Nucleus accumbens (tissue), 56 donors: ENCODE results near the gene HSDL2.
"Not testable (repeated sequence)": the region's sequence is repeated elsewhere in the genome, so short reads cannot be mapped to it uniquely, and the experiment has no call there.

Experiments used
- DNase-seq, 56 donors: peaks; one replicate each; lab custom pipeline; 2025; lab: John Stamatoyannopoulos, UW

Gene HSDL2

GRCh38 chr9:112489876-112490666 lies 110.2 kb downstream of the HSDL2 start:
- DNase-seq = peak in 1 of 56 donors; percentile 3

DNA sequence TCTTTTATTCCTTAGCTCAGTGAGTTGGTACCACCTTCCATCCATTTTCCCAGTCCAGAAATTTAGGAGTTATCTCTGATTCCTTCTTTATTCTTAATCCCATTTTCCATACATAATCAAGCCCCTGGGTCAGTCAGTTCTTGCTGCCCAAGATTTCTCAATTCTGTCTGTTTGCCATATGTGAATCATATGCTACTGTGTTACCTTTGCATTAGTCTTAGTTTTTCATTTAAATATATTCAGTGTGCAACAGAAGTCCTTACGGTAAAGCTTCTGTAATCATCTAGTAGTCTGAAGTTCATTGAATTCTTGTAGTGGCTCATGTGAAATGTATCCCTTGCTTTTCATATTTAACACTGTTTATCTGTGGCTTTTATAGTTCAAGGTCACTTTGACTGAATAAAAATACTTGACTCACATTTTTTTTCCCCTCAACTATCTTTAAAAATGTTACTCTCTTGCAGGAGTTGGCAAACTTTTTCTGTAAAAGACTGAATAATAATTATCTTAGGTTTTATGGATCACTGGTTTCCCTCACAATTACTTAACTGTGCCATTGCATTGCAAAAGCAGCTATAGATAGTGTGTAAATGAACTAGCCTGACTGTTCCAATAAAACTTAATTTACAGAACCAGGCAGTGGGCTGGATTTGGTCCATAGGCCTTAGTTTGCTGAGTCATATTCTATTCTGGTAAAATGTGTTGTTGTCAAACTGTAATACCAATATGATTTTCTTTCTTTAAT lies 113.7 kb downstream of the HSDL2 start:
- no peak for DNase-seq

DNA sequence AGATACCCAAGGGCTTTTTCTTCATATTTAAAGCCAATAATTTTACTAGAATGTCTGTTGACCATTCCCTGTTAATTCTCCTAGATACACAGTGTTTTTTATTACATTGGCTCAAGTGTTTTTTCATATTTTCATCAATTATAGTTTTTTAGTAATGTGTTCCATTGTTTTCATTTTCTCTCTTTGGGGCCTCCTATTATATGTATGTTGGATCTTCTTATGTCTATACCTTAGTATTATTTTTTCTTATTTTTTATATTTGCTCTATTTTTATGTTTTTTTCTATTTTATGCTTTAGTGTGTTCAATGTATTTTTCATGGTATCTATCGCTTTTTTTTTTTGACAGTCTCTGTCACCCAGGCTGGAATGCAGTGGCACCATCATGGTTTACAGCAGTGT lies 114.2 kb downstream of the HSDL2 start:
- no peak for DNase-seq

- no peak for DNase-seq
Measured at GRCh38 chr9:112495614-112496013, 115.7 kb downstream of the HSDL2 start.

DNA sequence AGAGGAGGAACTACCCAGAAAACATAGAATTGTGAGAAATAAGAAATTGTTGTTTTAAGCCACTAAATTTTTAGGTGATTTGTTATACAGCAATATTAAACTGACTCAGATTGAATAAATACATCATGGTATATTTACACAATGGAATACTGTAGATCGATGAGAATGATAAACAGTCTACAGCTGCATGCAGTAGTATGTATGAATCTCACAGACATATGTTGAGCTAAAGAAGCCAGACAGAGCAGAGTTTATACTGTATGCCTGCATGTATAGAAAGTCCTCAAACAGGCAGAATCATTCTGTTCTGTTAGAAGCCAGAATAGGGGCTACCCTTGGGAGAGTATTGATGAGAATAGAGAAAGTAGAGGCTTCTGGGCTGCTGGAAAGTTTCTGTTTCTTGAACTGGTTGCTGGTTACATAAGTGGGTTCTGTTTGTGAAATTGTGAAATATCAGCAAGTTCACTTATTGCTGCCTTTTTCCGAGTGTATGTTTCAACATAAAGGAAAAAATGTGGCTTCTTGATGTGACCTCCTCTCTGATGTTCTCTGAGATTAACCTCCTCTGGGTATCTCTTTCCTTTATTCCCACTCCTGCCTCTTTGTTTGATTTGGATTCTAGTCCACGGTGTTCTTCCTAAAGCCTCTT lies 116.3 kb downstream of the HSDL2 start:
- DNase-seq = no peak

- DNase-seq = no peak
Measured at GRCh38 chr9:112500842-112501241, 120.9 kb downstream of the HSDL2 start.

DNA sequence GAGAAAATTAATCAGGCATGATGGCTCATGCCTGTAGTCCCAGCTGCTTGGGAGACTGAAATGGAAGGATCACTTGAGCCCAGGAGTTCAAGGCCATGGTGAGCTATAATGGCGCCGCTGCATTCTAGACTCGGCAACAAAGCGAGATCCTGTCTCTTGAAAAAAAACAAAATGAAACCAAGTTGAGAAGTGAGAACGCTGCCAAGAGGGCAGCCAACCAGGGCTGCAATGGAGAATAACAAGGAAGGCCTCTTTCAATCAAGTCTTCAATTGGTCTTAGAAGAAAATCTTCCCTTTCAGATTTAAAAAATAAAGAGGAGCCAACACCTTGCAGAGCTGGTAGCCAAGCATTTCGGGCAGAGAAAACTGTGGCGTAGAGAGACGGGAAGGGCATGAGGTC lies 121.4 kb downstream of the HSDL2 start:
- DNase-seq = peak in 5 of 56 donors; percentile 1 to 28 (median 6)

GRCh38 chr9:112502175-112502946 lies 122.5 kb downstream of the HSDL2 start:
- DNase-seq = no peak

DNA sequence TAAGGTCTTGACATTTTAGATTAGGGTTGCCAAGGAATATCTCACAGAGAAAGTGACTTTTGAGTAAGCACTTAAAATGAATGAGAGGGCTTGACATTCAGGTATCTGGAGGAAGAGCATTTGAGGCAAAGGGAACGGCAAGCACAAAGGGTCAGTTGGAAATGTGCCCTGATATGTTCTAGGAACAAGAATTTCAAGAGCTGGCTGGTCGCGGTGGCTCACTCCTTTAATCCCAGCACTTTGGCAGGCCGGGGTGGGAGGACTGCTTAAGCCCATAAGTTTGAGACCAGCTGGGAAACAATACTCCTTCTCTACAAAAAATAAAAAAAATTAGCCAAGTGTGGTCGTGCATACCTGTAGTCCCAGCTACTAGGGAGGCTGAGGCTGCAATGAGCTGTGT lies 123.3 kb downstream of the HSDL2 start:
- peak in 4 of 56 donors; percentile 3 to 12 (median 6) for DNase-seq

- no peak for DNase-seq
Measured at GRCh38 chr9:112505086-112505485, 125.2 kb downstream of the HSDL2 start.

DNA sequence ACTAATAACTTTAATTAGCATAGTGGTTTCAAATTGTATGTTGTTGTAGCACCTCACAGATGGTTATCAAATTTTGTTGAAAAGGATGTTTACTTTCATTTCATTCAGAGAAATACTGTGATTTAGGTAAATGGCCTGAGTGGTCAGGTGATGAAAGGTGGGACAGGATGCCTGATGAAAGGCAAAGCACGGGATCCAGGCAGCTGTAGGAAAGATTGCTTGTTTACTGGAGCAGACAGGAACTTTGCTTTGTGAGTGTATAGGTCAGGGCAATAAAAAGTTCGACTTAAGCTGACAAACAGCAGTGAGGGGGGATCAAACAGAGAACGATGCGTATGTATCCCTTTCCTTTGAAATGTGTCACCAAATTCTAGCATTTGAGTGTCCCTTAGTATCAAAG lies 125.7 kb downstream of the HSDL2 start:
- no peak for DNase-seq

DNA sequence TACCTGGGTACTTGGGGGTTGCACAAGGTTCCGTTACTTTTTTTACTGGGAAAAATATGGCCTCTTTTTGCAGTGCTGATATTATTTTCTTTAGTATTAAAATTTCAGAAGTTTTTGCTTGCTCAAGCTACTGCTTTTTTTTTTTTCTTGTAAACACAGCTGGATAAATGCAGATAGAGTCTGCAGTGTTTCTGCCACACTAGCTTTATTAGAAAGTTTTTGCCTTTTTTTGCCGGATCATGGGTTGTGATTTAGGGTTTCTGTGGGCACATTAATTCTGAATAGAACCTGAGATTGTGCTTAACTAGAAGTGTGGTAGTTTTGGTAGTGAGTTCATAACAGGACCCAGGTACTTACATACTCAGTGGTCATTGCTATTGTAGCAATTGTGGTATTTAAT lies 126.7 kb downstream of the HSDL2 start:
- no peak for DNase-seq

GRCh38 chr9:112507001-112507680 lies 127.2 kb downstream of the HSDL2 start:
- DNase-seq = no peak

- no peak for DNase-seq
Measured at GRCh38 chr9:112508377-112508776, 128.5 kb downstream of the HSDL2 start.

- not testable (repeated sequence) for DNase-seq
Measured at GRCh38 chr9:112512377-112512776, 132.5 kb downstream of the HSDL2 start.

- no peak for DNase-seq
Measured at GRCh38 chr9:112516769-112517168, 136.9 kb downstream of the HSDL2 start.

- no peak for DNase-seq
Measured at GRCh38 chr9:112520069-112520468, 140.2 kb downstream of the HSDL2 start.

- no peak for DNase-seq
Measured at GRCh38 chr9:112520656-112521055, 140.7 kb downstream of the HSDL2 start.
